SK-N-SH (cell line): ENCODE data around the gene MRPL24.

Source experiments
- EP300 ChIP-seq, 2 experiments: IDR thresholded peaks; 2 replicates each; pipeline versions ENCODE4 v1.4.0 to v1.6.1; 2012; ENCODE audit warnings: borderline replicate concordance in 1 of 2, low read depth in 1 of 2, low read length in 1 of 2
- GATA2 ChIP-seq: sonication (generic); formaldehyde crosslinking; IDR thresholded peaks from 2 replicates; pipeline ENCODE4 v1.5.0; 2020; ENCODE audit warnings: mild to moderate bottlenecking, missing genetic modification reagents
- RFX5 ChIP-seq: IDR thresholded peaks from 2 replicates; pipeline ENCODE4 v1.6.1; 2012; ENCODE audit warnings: mild to moderate bottlenecking, improper control_type of control experiment, low read length
- SMC3 ChIP-seq: IDR thresholded peaks from 2 replicates; pipeline ENCODE4 v1.6.1; 2012; ENCODE audit warnings: low read depth, low read length, improper control_type of control experiment
- YY1 ChIP-seq: IDR thresholded peaks from 2 replicates; pipeline ENCODE4 v1.4.0; 2012; ENCODE audit warnings: low read depth, mild to moderate bottlenecking
- TF ChIP-seq, protein P1 (sequence below): IDR thresholded peaks from 2 replicates; pipeline ENCODE4 v1.6.1; 2012; ENCODE audit warnings: mild to moderate bottlenecking, low read depth, low read length, moderate library complexity
- TF ChIP-seq, protein P2 (sequence below): fragments of 200-600 bp; sonication (generic); IDR thresholded peaks from 2 replicates; pipeline ENCODE4 v1.6.1; 2017; ENCODE audit warnings: antibody characterized with exemption, mild to moderate bottlenecking, moderate library complexity

DNA sequence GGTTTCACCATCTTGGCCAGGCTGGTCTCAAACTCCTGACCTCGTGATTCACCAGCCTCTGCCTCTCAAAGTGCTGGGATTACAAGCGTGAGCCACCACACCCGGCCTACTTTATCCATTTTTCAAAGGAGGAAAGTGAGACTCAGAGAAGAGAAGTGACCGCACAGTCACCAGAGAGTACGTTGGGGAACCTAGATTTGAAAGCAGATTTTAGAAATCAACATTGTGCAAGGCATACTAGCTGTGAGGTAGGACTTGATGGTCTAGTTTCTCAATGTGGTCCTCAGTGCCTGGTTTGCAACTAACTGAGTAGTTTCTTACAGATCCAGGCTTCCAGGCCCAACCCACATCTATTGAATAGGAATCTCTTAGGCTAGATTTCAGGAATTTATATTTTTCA, 24.8 kb upstream of the MRPL24 start:
- TF ChIP-seq SMC3 (no peak), GATA2 (CRISPR knock-in tag) (no peak), YY1 (no peak), RFX5 (no peak), EP300 (IDR thresholded peaks at IDR 0.05; ENCODE audit: borderline replicate concordance in 1 of 2, low read depth in 1 of 2, low read length in 1 of 2) (no peak)
- TF ChIP-seq, protein P1, sequence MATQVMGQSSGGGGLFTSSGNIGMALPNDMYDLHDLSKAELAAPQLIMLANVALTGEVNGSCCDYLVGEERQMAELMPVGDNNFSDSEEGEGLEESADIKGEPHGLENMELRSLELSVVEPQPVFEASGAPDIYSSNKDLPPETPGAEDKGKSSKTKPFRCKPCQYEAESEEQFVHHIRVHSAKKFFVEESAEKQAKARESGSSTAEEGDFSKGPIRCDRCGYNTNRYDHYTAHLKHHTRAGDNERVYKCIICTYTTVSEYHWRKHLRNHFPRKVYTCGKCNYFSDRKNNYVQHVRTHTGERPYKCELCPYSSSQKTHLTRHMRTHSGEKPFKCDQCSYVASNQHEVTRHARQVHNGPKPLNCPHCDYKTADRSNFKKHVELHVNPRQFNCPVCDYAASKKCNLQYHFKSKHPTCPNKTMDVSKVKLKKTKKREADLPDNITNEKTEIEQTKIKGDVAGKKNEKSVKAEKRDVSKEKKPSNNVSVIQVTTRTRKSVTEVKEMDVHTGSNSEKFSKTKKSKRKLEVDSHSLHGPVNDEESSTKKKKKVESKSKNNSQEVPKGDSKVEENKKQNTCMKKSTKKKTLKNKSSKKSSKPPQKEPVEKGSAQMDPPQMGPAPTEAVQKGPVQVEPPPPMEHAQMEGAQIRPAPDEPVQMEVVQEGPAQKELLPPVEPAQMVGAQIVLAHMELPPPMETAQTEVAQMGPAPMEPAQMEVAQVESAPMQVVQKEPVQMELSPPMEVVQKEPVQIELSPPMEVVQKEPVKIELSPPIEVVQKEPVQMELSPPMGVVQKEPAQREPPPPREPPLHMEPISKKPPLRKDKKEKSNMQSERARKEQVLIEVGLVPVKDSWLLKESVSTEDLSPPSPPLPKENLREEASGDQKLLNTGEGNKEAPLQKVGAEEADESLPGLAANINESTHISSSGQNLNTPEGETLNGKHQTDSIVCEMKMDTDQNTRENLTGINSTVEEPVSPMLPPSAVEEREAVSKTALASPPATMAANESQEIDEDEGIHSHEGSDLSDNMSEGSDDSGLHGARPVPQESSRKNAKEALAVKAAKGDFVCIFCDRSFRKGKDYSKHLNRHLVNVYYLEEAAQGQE = no peak
- TF ChIP-seq, protein P2, sequence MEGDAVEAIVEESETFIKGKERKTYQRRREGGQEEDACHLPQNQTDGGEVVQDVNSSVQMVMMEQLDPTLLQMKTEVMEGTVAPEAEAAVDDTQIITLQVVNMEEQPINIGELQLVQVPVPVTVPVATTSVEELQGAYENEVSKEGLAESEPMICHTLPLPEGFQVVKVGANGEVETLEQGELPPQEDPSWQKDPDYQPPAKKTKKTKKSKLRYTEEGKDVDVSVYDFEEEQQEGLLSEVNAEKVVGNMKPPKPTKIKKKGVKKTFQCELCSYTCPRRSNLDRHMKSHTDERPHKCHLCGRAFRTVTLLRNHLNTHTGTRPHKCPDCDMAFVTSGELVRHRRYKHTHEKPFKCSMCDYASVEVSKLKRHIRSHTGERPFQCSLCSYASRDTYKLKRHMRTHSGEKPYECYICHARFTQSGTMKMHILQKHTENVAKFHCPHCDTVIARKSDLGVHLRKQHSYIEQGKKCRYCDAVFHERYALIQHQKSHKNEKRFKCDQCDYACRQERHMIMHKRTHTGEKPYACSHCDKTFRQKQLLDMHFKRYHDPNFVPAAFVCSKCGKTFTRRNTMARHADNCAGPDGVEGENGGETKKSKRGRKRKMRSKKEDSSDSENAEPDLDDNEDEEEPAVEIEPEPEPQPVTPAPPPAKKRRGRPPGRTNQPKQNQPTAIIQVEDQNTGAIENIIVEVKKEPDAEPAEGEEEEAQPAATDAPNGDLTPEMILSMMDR = no peak
